Body of pancreas (tissue), 4 donors: ENCODE data around the gene DLST. TPM values are rescaled to one million over a fixed set of nuclear protein-coding genes. Genes with fewer than 3 reads are reported as not detected.

ENCODE experiments used
- ATAC-seq: fragments of 150-250 bp; one replicate; pipeline ENCODE4 v1.9.1; 2016
- DNase-seq, 4 donors: peaks; one replicate each; pipeline ENCODE4 v3.0.0-alpha.2; 2019
- H3K27ac ChIP-seq, 4 donors: fragments of 200-600 bp; sonication (generic); 1 replicate in 3 of 4; 2 replicates in 1 of 4; pipeline versions ENCODE4 v1.5.1 to v1.6.1; 2016 to 2019; ENCODE audit warnings: mild to moderate bottlenecking in 1 of 4, mixed read lengths in 1 of 4, moderate library complexity in 1 of 4
- H3K27me3 ChIP-seq, 2 donors: fragments of 200-600 bp; sonication (generic); one replicate each; pipeline ENCODE4 v1.6.0; 2016; ENCODE audit warnings: mild to moderate bottlenecking in 1 of 2
- H3K36me3 ChIP-seq, 2 donors: fragments of 200-600 bp; sonication (generic); replicated peaks in 1 of 2; 2 replicates each; pipeline ENCODE4 v1.5.1; 2016; ENCODE audit warnings: low read depth in 2 of 2; ENCODE audit not compliant: insufficient read depth in 1 of 2
- H3K4me1 ChIP-seq: fragments of 200-600 bp; sonication (generic); one replicate; pipeline ENCODE4 v1.6.0; 2016
- H3K4me3 ChIP-seq, 2 donors: fragments of 200-600 bp; sonication (generic); 1 replicate in 1 of 2; 2 replicates in 1 of 2; pipeline ENCODE4 v1.5.1; 2016 to 2019
- H3K9me3 ChIP-seq, 3 donors: fragments of 200-600 bp; sonication (generic); 1 replicate in 2 of 3; 2 replicates in 1 of 3; pipeline ENCODE4 v1.5.1; 2016
- CTCF ChIP-seq, 7 experiments: fragments of 450-650 bp in 4 of 7; fragments of 200-600 bp in 3 of 7; sonication (generic) in 3 of 7; IDR thresholded peaks; one replicate each; pipeline ENCODE4 v1.5.1; 2016 to 2019; ENCODE audit warnings: antibody characterized with exemption in 7 of 7
- POLR2A ChIP-seq, 3 donors: fragments of 450-650 bp; IDR thresholded peaks; one replicate each; pipeline ENCODE4 v1.6.1; 2016; ENCODE audit warnings: antibody characterized with exemption in 3 of 3, mild to moderate bottlenecking in 2 of 3
- WGBS, 2 donors: methylation state at CpG; one replicate each; pipeline ENCODE4 v1.1.5; 2017; 5-methylcytosine and 5-hydroxymethylcytosine counted together
- intact Hi-C: fragments of 100-400 bp; cut with DNase I; formaldehyde crosslinking; loops from one replicate; pipeline ENCODE4 v1.15.1; 2023
- total RNA-seq, 2 donors: library from RNA; depleted of rRNA; stranded (reverse); fragments of >200 nt; gene quantifications; one replicate each; pipeline ENCODE4 v1.1.0, GENCODE V29; 2016

DLST gene
- total RNA-seq, 2 donors from 2014 or later: 33.7 to 36.3 TPM

GRCh38 chr14:74938531-74939495 is 57.1 kb downstream of the DLST start:
- Histone ChIP-seq H3K27ac (peak overlapping the region in 2 of 4 donors; percentile 50 to 59), H3K9me3 (no peaks in the 10 kb centered on the region), H3K36me3 (no peaks in the 10 kb centered on the region), H3K4me1 (no peaks in the 10 kb centered on the region), H3K27me3 (no peaks in the 10 kb centered on the region), H3K4me3 (no peak overlapping the region)
- ATAC-seq (no peak), DNase-seq (no peak)
- TF ChIP-seq CTCF (IDR thresholded peaks at IDR 0.05) (no peak), POLR2A (IDR thresholded peaks at IDR 0.05) (no peak)
- WGBS, 2 donors: 84 to 94% methylated on average over 8 to 10 of the region's 10 CpGs
- intact Hi-C loops: no loop called here

- no peak for DNase-seq
Measured at GRCh38 chr14:74940956-74941565, 59.3 kb downstream of the DLST start.

GRCh38 chr14:74941676-74942097 is 60.0 kb downstream of the DLST start:
- intact Hi-C loops: loop anchor here (10.0 kb wide), 1 partner anchor 363 kb away; no protein-coding TSS in a partner anchor
- peaks cover 6% of the 10 kb centered on the region for H3K4me1 ChIP-seq
- peak in 1 of 4 donors; percentile 69 for DNase-seq
- 37 to 76% methylated on average over 10 to 13 of the region's 13 CpGs for WGBS, 2 donors
- H3K36me3 ChIP-seq: no peaks in the 10 kb centered on the region
- no peak overlapping the region for H3K4me3 ChIP-seq
- no peaks in the 10 kb centered on the region for H3K9me3 ChIP-seq
- H3K27me3 ChIP-seq: no peaks in the 10 kb centered on the region
- peak overlapping the region in 2 of 4 donors; percentile 59 to 61 for H3K27ac ChIP-seq
- no peak for ATAC-seq
- TF ChIP-seq POLR2A (IDR thresholded peaks at IDR 0.05) (no peak), CTCF (IDR thresholded peaks at IDR 0.05) (no peak)

More at GRCh38 chr14:74940956-74941565, 59.3 kb downstream of the DLST start:
- intact Hi-C loops: loop anchor here (10.0 kb wide), 1 partner anchor 364 kb away; no protein-coding TSS in a partner anchor
- no peak for TF ChIP-seq CTCF (IDR thresholded peaks at IDR 0.05)
- no peak for TF ChIP-seq POLR2A (IDR thresholded peaks at IDR 0.05)
- no peak for ATAC-seq
- Histone ChIP-seq H3K27me3 (no peaks in the 10 kb centered on the region), H3K9me3 (no peaks in the 10 kb centered on the region), H3K4me1 (peaks cover 2% of the 10 kb centered on the region), H3K4me3 (no peak overlapping the region), H3K27ac (peak overlapping the region in 2 of 4 donors; percentile 59 to 61), H3K36me3 (no peaks in the 10 kb centered on the region)
- 75 to 81% methylated on average over 16 to 18 of the region's 18 CpGs for WGBS, 2 donors

- peak overlapping the region in 2 of 4 donors; percentile 59 to 61 for H3K27ac ChIP-seq
- TF ChIP-seq POLR2A (IDR thresholded peaks at IDR 0.05) (no peak), CTCF (IDR thresholded peaks at IDR 0.05) (no peak)
- H3K4me3 ChIP-seq: no peak overlapping the region
- intact Hi-C loops: loop anchor here (10.0 kb wide), 1 partner anchor 363 kb away; no protein-coding TSS in a partner anchor
- DNase-seq: no peak
- H3K36me3 ChIP-seq: no peaks in the 10 kb centered on the region
- H3K27me3 ChIP-seq: no peaks in the 10 kb centered on the region
- peaks cover 6% of the 10 kb centered on the region for H3K4me1 ChIP-seq
- 81% methylated on average over 7 to 12 of the region's 12 CpGs for whole genome bisulfite sequencing, 2 donors
- H3K9me3 ChIP-seq: no peaks in the 10 kb centered on the region
- ATAC-seq: no peak
Measured at GRCh38 chr14:74942181-74942580, 60.5 kb downstream of the DLST start.
